NCI-H1092 treated with DMSO at 0.1 percent for 48 hours (cell line): Measurements from ENCODE around the gene ROBO1.
A peak's percentile ranks its signal among the peaks of the same experiment; 100 is the strongest.

Experiments
- DNase-seq: peaks from one replicate; lab custom pipeline; 2025; lab: John Stamatoyannopoulos, UW

Gene ROBO1

DNA sequence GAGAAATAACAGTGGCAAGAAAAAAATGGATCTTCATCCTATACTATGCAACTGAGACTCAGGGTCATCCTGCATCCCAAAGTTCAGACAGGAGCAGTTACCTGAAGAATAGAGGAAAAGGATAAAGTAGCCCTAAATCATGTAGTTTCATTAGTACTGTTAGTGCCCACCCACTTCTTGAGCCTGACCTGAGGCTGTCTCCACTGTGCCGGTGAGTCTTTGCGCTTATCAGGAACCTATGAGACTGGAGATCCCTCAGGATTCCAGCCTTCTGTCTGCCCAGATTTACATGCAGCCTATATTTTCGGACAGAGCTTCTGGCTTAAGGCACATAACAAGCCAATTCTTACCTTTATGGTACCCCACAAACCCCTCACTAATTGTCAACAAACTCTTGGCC, 791.6 kb downstream of the ROBO1 start:
- DNase-seq: no peak

GRCh38 chr3:78974181-78974790, 793.5 kb downstream of the ROBO1 start:
- no peak for DNase-seq

DNA sequence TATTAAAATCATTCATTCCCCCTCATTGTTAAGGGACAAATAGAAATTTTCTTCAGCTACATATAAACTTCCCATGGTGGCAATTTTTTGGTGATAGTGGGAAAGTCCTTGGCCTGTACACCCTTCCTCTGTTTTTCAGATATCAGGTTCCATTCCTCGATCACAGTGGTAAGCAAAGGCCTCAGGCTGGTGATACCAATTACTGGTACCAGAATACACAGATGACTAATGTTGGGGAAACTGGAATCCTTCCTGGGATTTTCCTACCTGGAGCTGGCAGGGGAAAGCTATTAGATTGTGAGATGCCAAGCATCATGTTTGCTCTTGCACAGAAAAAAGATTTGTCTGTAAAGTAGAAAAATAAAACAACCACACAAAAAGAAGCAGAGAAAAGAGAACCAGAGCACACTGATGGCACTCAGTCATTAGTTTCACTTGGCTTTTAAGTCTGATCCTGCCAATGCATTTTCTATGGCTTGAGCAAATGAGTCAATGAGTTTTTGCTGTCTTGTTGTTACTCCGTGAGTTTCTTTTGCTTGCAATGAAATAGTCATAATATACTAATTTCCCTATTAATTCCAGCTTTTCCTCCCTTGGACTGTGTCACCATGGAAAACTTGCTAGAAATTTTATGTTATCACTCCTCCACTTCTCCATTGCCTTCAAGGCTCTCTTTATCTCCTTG, 795.0 kb downstream of the ROBO1 start:
- DNase-seq: no peak

DNA sequence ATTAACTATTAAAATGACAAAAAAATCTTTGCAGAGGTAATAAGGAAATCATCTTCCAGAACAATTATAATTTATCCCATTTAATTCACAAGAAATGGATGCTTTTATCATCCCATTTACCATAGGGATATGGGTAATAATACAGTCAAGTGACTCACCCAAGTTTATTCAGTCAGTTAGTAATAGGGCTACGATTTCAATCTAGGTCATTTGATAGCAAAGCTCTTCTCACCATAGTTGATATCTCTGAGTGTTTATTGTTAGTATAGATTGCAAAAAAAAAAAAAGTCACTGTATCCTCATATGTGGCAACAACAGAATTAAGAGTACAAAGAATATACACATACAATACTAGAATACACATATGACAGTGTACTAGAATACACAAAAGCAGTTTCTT, 797.1 kb downstream of the ROBO1 start:
- DNase-seq: no peak

- DNase-seq: no peak
These were observed 798.3 kb downstream of the ROBO1 start for GRCh38 chr3:78969483-78969882.

DNA sequence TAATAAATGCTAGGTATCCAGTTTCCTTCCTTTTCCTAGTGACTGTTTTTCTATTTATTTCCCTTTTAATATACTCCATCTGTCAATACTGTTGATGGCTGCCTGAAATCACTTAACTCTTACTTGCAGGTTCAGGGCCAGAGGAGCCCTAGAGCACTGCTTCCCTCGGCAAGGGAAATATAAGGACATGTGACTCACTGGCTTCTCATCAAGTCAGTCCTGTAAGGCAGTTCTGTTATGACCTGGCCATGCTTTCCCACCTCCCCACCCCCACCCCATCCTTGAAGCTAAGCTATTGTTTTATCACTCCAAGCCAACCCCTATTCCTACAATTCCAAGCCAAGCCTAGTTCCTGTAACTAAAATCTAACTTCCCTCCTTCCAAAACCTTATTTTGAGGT, 800.7 kb downstream of the ROBO1 start:
- no peak for DNase-seq

DNA sequence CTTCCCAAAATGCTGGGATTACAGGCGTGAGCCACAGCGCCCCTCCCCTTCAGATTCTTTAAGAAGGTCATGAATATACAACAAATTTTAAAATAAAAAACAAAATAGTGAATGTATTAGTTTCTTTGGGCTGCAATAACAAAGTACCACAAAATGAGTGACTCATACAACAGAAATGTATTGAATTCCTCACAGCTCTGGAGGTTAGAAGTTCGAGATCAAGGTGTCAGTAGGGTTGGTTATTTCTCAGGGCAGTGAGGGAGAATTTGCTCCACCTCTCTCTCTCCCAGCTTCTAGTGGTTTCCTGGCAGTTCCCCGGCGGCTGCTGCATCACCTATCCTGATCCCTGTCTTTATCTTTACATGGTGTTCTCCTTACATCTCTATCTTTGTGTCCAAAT, 804.0 kb downstream of the ROBO1 start:
- no peak for DNase-seq

- no peak for DNase-seq
These were observed 810.3 kb downstream of the ROBO1 start for GRCh38 chr3:78957456-78957855.

DNA sequence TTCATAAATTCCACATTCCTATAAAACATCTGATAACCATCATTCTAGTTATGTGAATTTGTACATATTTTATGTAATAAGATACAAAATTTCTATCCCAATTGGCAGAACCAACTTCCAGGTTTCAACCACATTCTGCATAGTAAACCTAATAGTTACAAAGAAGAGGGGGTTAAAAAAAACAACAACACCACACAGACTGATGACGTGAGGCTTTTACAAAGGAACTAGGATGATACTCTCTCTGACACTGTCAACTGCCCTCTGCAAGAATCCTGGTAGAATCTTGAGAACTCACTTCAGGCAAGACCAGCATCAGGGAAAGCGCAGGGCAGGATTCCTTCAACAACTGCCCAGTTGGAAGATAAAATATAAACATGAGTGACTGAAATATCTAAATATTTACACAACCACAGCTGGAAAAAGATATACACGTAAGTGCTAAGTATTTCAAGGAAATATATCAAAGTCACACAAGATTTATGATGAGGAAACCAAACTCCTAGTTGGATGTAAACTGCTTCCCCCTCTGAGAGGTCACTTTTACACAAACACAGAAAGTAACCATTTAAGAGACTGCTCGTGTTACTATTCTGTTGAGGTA, 816.4 kb downstream of the ROBO1 start:
- no peak for DNase-seq

- no peak for DNase-seq
These were observed 826.2 kb downstream of the ROBO1 start for GRCh38 chr3:78941587-78941986.

DNA sequence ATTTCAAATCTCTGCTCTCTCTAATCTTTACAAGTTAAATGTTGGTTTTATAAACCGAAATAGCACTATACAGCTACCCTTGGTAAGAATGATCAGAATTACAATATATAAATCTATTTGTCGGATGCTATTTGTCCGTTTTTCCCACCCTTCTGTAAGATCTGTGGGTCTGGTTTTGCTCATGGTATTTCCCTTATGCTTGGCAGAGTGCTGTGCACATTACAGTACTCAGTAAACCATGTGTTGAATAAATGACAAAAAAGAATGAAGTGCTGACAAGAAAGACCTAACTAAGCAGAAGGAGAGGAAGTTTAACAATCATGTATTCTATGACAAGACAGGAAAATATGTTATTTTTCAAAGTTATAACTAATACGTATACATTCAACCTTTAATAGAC, 827.2 kb downstream of the ROBO1 start:
- no peak for DNase-seq

DNA sequence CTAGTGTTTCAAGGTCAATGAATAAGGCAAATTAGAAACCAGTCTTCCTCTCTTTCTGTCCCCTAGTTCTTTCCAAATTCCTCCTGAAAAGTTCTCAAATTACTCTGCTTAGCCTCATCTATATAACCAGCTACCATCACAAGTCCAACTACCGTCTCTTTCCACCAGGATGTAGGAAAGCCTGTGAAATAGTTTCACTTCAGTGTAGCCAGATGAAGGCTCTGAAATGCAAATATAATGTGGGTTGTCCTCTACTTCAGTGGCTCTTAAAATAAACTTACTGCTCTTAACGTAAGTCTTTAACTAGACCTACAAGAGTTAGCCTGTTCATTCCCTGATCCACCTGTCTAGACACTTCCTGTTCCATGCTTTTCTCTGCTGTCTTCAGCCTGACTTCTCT, 827.7 kb downstream of the ROBO1 start:
- no peak for DNase-seq

- peak; percentile 31 for DNase-seq
These were observed 830.3 kb downstream of the ROBO1 start for GRCh38 chr3:78937475-78937874.

DNA sequence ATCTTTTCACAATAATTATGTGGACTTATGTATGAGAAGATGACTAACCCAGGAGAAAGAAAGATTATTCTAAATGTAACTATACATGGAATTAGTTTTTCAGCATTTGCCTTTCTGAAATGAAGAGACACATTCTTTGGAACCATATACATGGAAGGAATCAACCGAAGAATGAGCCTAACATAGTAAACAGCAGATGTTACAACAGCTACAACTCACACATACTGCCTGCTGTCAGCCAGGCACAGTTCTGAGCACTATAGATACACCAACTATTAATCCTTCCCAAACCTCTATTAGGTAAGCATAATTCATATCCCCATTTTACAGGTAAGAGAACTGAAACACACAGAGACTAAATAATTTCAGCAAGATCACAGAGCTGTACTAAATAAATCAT, 840.0 kb downstream of the ROBO1 start:
- no peak for DNase-seq

- no peak for DNase-seq
These were observed 841.3 kb downstream of the ROBO1 start for GRCh38 chr3:78926523-78926922.

- no peak for DNase-seq
These were observed 843.1 kb downstream of the ROBO1 start for GRCh38 chr3:78924711-78925110.

DNA sequence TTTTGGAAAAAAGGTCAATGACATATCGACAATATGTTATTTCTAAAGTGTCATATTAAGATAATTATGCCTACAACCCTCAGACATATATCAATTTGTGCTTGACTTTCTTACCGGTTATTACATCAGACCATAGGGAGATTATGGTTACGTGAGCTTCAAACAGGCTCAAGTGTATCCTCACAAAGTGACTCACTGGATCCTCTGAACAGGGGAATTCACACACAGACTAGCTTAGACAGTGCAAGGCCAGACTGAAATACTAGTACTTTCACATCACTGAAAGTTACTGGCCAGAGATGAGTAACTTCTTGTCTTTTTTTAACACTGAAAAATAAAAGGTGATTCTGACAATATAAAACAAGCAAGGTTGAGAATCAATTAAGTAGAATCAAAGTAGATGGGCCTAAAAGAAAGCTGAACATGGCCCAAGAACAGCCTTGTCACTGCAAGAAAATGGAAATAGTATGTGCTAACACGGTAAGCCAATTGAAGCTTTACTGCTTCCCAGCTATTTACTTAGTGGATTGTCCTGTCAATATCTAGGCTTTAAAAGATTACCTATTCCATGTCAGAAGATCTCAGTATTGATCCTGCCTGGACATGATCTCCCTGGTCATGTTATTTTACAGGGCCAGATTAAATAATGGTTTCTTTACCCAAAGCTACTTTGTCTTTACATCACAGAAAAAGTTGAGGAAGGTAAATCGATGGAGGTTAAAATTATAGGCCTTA, 848.6 kb downstream of the ROBO1 start:
- no peak for DNase-seq

- no peak for DNase-seq
These were observed 849.3 kb downstream of the ROBO1 start for GRCh38 chr3:78918361-78919020.

- no peak for DNase-seq
These were observed 850.3 kb downstream of the ROBO1 start for GRCh38 chr3:78917536-78917935.

DNA sequence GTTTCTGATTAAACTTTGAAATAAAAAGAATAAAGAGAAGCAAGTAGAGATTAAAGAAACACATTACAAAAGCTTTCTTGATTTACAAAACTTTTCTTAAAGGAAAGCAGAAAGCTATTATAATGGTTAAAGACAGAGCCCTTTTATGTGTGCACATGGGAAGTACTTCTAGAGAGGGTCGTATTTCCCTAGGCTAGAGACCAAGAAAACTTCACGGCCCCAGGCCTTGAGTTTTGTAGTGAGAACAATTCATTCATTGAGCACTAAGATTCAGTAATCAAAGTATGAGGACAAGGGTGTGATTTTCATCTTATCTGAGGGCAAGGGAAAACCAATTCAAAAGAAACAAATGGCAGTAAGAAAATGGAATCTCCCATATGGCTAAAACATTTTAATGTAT, 854.1 kb downstream of the ROBO1 start:
- DNase-seq: no peak

GRCh38 chr3:78912687-78913086, 855.1 kb downstream of the ROBO1 start:
- DNase-seq: no peak

DNA sequence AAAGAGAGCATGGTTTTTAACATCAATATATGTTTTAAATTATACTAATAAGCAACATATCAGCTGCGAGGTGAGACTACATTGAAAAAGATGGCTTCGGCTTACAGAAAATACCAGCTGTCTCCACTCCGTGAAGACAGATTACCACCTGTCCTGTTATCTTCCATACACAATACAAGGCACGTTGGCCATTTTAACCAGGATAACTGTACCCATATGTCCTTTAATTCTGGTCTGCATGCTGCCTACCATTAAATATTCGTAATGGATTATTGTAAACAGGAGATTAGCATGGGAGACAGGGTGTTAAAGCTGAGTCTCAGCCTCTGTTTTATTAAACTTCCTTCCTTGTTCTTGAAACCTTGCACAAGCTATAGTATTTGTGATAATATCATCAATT, 855.5 kb downstream of the ROBO1 start:
- peak; percentile 26 for DNase-seq
